ENCODE data around the gene KIAA1217.
"Not testable (repeated sequence)": the region's sequence is repeated elsewhere in the genome, so short reads cannot be mapped to it uniquely, and the experiment has no call there.

The KIAA1217 gene

DNA sequence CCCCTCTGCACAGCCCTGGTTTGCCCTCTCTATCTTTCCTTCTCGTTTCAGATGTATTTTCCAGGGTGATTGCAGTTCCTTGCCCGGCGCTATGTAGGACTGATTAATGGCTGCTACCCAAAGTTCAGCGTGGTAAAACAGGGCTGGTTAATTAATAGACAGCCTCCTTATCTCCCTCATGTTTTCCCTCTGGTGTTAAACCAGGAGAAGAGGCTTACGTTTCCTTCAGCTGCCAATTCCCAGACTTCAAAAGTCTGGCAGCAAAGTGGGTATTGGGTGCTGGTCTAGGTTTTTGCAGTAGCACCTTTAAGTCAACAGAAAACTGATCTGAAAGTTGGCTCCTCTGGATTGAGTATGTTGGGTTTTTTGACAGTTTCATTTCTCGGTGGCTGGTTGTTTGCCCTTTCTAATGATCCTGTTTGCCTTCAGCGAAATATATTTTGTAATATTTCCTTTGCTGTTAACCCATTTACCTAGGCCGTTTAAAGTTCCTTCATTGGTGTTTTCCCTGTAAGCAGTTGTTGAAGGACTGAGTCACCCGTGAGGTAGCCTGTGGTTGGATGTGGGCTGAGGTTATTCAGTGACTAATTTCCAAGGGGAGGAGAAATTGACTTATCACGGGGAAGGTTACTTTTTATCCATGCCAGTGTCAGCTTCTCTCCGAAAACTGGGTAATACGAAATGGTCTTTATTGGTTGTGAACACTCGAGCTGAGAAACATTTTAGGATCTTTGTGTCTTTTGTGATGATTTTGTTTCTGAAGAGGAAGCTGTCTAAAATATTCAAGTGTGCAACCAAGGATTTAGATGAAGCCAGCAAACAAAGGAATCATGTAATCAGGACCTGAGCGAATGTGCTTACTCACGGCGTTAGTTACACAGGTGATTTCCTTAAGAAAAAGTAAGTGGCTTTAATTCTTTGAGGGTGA is 257.2 kb downstream of the KIAA1217 start:
- DNase-seq (ENCODE audit: low read depth): no peak

DNA sequence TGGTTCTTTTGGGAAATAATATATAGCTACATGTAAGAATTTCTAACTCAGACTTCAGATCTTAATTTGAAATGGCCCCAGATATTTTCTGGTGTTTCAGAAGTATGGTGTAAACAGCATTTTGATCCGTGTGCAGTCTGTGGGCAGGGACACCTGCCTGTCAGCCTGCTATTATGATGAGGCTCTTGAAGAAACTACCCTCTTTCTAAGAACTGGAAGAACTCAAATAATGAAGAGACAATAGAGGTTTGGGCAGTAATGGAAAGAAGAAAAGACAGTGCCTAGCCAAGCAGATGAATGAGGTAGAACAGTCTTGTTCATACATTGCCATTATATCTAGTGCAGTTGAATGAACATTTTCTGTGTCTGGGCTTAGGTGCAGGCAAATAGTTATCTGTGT is 258.2 kb downstream of the KIAA1217 start:
- DNase-seq (ENCODE audit: low read depth): no peak

DNA sequence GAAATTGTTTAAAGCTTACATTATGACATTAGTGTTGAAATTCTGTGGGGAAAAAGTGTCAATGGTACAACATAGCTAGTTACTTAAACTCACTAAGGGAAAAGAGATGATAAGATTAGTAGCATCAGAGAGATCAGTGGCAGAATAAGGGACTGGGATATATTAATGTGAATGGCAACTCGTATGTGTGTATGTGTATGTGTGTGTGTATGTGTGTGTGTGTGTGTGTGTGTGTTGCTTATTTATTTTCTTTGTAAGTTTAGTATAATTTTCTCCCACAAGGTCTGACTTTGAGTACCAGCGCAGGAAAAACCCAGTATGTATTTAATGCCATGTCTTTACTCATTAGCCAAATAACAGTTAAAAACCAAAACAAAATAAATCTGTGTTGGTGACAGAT is 258.7 kb downstream of the KIAA1217 start:
- no peak for DNase-seq (ENCODE audit: low read depth)

DNA sequence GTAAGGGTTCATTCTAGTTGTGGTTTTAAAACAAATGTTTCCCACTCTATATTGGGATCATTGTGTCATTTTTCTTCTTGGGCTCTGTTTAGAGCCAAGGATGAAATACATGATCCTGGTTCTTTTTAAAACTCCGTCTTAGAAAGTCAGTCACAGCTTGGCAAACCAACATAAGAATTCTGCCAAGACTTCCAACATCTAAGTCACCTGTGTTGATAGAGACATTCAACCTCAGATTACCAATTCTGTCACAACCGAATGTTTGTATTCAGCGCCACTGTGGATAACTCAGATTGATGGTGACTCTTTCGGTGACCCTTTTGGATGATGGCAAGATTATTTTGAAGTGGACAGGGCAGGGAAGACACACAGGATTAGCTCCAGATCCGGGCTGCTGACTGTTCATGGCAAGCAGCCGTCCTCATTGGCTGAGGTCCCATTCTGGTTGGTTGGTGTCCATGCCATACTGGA is 259.4 kb downstream of the KIAA1217 start:
- DNase-seq (ENCODE audit: low read depth): no peak

DNA sequence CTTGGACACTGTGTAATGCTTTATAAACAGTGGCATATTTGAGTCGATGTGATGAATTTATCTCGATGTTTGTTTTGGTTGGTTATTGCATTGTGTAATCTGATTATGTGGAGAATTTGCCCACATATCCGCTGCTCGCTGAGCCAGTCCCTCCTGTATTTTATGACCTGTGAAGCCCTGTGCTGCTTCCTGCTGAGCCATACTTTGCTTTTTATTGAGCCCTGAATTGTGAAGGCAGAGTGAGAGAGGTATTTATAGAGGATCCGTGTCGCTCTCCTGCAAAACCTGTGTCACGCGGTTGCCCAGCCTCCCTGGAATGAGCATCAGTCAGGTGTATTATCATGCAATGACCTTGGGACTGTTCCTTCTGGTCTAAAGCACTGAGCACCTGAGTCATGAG is 261.1 kb downstream of the KIAA1217 start:
- DNase-seq (ENCODE audit: low read depth): no peak

DNA sequence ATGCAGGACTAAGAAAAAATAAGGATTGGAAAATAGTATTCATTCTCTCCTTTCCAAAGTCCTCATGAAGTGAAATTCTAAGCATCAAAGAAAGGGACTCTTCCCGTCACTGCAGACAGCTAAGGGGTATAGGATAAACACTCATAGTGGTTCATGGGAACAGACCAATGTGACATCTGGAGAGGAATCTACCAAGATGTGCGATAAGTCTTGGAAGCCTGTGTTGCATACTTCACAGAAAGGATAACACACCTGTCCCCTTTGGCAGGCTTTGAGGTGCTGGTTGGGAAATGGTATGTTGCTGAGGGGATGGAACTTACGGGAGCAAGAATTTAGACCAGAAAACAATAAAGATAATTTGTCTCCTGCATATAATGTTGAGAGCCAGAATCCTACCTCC is 266.7 kb downstream of the KIAA1217 start:
- DNase-seq (ENCODE audit: low read depth): no peak

DNA sequence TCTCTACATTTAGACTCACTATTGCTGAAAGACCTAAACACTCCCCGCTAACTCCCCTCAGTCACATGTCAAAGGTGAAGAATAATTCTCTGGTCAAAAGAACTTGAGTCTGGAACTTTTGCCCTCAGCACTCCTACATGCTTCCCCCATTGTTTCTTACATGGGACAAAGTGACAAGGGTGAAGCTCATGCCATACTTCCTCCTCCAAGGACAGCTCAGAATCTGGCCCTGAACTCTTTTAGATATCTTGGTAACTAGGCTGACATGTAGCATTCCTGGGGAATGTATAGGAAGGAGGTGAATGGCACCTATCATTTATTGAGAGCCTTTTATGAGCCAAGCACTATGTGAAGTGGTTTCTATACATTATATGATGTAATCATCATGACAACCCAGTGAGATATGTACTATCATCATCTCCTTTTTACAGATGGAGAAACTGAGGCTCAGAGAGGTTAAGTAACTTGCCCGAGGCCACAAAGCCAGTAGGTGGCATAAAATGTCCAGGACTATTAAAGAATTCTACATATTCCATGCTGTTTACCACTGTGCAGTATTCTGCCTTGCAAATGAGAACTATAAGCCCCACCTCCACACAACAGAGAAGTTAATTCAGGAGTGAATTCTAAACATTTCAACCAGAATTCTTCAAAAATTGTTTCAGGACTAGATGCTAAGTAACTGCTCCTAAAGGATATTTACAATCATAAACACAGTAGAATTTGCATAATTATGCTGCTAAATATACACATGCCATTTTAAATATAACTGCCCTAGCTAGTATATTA is 268.2 kb downstream of the KIAA1217 start:
- no peak for DNase-seq (ENCODE audit: low read depth)

DNA sequence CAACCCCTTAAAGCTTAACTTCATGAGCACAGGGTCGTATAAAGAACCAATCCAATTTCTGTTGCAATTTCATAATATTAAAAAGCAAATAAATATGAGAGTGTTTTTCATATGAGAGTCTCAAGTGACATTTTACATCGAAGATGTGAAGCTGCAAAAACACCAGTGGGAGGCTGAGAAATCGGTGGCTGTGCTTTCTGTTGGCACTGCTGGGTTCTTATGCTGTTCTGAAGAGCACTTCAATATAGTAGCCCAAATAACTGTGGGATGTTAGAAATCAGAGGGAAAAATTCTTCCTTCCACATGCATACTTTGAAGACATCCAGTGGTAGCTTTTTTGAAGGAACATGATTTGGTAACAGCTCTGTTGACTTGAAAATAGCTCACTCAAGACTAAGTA is 269.0 kb downstream of the KIAA1217 start:
- DNase-seq (ENCODE audit: low read depth): no peak

DNA sequence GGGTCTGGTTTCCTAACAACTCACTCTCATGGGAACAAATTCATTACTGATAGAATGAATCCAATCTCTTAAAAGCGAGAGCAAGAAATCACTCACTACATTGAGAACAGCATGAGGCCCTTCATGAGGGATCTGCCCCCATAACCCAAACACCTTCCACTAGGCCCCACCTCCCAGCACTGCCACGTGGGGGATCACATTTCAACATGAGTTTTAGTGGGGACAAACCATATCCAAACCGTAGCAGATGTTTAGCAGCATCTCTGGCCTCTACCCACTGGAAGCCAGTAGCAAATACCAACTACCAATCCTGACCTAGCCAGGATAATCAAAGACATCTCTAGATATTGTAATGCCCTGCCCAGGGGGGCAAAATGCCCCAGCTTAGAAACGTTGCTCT is 270.9 kb downstream of the KIAA1217 start:
- no peak for DNase-seq (ENCODE audit: low read depth)

DNA sequence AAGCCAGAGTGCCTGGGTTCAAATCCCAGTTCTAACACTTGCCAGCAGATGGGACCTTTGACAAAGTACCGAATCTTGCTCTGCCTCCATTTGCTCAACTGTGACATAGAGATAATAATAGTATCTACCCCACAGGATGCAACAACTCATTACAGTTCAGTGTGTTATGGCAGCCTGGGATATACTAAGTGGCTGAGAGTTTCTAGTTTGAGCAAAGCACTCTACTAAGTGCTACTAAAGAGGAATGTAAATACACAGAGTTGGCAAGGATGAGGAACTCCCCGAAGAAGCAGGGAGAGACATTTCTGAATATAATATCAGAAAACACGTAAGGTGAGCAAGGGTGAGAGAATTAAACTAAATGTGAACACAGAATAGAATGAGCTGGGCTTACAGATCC is 271.5 kb downstream of the KIAA1217 start:
- no peak for DNase-seq (ENCODE audit: low read depth)

DNA sequence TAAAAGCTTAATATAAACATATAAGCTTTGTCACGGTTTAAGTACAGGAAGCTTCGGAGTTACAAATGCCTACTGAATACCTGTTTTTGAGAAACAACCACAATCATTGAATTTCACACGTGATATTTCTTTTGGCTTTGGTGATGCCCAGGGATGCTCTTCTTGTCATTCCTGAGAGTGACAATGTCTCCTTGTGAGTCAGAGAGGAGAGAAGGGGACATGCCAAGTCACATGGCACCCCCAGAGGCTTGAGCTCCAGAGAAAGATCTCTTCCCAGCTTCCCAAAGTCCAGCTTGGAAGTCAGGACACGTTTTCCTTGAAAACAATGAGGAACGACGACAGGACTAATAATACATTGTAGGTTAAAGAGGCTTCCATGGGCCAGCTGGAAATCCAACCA is 272.3 kb downstream of the KIAA1217 start:
- no peak for DNase-seq (ENCODE audit: low read depth)

DNA sequence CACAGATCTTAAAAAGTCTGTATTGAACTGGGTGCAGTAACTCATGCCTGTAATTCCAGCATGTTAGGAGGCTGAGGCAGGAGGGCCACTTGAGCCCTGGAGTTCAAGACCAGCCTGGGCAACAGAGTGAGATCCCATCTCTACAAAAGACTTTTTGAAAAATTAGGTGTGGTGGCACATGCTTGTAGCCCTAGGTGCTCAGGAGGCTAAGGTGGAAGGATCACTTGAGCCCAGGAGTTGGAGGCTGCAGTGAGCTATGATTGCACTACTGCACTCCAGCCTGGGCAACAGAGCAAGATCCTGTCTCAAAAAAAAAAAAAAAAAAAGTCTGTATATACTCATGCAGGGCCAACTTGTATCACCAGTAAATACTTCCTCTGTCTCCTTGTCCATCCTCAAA is 273.8 kb downstream of the KIAA1217 start:
- not testable (repeated sequence) for DNase-seq (ENCODE audit: low read depth)

DNA sequence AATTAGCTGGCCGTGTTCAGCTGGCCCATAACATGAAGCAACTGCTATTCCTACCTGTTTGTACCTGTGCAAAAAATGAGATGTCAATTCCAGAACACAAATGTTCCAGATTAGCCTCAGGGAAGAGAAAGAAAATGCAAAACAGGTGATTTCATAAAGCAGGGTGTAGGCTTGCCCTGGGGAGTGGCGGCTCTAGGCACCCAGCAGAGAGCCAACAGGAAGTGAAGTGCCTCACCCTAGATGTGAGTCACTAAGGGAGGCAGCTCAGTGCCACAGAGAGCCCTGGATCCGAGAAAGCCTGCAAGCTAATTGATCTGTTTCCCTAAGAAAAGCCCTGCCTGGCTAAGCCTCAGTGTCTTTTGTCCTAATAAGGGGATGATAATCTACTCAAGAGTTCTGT is 274.8 kb downstream of the KIAA1217 start:
- no peak for DNase-seq (ENCODE audit: low read depth)

DNA sequence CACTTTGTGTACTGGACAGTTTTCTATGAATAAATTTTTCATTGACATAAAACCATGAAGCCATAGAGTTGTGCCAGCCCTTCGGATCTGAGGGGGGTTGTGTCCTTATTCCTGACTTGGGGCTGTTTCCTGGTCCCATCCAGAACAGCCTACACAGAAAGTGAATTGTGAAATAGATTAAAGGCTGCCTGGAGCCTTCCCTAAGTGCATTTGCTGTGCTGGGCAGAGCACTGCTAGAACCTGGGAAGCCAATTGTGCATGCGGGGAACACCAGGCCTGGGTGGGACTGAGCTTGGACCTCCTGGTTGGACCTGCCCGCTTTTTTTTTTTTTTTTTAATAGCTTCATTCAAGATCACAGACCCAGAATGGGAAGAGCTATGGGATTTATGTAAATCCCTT is 275.8 kb downstream of the KIAA1217 start:
- DNase-seq (ENCODE audit: low read depth): no peak

DNA sequence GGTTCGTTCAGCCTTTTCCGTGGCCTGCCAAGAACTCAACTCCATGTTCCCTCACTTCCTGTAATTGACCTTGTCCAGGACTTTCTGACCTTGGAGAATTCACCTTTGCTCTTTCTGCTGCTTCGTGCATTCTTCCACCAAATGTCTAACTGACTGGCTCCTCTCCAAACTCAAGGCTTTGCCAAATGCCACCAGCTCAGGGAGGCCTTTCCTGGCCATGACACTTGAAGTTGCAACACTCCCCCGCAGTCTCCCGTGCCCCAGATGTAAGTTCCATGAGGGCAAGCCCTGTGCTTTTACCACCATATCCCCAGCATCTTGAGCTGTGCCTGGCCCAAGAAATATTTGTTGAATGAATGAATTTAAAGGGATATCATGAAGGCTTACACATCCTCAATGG is 276.4 kb downstream of the KIAA1217 start:
- DNase-seq (ENCODE audit: low read depth): no peak

DNA sequence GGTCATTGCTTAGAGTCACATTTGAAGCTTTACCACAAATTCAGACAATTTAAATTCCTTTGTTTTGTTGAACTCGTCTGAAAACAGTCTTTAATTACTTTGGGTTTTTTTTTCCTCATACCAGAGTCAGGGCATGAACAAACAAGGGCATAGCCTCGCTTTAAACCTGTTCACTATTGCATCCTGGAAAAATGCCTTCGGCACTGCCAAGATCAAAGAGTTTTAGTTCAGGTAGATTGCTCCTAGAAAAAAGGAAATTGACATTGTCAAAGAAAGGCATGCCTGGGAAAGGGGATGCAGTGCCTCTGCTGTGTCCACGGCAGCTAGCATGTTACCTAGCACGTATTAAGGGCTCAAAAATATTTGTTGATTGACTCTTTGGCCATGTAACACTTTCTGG is 279.7 kb downstream of the KIAA1217 start:
- DNase-seq (ENCODE audit: low read depth): no peak

DNA sequence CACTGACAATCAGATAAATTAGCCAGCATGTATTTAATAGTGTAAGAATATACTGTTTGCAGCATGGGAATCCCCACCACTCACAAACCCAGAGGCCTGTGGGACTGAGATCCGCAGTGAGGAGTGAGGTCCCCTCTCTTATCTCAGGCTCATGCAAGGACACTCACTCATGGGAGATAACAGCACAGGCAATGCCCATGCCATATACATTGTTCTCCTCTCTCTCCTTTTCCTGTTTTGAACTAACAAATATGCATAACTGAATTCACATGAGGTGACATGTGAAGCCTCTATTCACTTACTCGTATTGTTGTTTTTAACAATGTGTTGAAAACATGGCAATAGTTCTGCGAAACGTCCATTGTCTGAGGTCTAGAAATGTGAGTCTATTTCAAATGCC is 284.2 kb downstream of the KIAA1217 start:
- DNase-seq (ENCODE audit: low read depth): no peak

DNA sequence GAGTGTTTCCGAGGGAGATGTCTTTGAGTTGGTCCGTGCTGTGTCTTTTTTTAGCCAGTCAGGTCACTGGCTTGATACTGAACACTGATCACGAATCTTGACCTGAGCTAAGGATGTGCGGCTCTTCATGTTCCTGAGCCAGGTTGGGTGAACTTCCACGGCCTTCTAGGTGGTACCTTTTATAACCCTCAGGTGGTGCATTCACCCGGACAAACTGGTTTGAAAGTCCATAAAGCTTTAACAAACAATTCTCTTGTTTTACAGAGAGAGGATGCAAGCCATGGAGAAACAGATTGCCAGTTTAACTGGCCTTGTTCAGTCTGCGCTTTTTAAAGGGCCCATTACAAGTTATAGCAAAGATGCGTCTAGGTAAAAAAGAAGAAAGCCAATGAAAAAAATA is 285.3 kb downstream of the KIAA1217 start:
- DNase-seq (ENCODE audit: low read depth): no peak

DNA sequence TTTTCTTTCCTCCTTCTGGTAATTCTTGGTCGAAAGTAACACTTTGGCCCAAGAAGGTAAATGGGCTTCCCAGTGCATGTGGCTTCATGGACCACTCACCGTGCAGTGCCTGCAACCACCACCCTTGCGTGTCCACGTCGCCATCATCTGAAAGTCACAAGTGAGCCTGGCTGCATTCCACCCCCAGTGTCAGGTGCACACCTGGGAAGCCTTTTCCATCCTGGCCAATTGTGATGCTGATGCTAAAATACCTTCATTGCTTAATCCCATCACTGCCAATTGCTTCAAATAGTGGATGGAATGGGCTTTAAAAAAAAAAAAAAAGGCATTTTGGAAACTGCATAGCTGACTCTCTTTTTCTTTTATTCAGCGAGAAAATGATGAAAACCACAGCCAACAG is 285.8 kb downstream of the KIAA1217 start:
- no peak for DNase-seq (ENCODE audit: low read depth)

DNA sequence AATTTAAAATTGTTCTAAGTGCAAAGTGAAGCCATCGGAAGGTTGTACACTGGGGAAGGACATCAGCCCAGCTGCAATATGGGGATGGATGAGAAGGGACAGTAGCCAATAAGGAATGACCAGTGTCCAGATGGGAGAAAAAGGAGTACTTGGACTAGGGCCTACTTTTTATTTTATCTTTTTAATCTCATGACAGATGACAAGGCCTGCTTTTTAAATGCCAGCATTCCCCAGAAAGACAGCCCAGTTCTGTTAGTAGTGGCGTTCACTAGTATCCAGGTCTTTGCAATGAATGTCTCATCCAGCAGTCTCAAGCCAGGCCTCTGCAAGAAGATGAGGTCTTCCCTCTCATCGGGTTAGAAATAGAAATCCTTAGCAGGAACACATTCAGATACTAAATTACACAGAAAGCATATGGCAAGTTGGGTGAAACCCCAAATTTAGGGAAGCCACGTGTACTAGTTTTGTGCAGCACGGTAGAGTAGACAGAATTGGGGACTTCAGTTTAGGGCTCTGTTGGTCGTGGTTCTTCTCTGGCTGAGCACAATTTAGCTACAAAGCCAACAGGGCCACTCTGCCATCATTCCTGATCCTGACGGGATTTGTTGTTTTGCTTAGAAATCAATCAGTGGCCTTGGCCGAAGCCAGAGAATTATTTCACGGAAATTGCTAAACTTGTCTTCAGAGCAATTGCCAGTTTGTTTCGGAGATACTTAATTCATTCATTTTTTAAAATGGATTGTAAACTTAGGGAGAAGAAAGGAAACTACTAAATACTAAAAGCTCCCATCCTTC is 286.9 kb downstream of the KIAA1217 start:
- DNase-seq (ENCODE audit: low read depth): no peak

DNA sequence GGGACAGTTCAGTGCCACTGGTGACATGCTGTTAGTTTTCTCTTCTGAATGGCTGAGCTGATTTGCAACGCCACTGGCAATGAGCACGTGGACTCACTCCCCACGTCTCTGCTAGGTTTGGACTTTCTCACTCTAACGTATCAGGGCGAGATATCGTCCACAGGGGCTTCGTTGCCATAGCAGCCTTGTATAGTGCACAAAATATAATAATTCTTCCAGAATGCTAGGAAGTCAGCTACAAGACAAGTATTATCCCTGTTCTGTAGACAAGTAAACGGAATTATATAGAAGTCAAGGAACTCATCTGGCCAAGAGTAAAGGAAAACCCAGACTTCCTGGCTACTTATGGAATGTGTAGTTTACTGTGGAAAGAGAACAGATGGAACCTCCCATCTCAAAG is 288.0 kb downstream of the KIAA1217 start:
- DNase-seq (ENCODE audit: low read depth): no peak

DNA sequence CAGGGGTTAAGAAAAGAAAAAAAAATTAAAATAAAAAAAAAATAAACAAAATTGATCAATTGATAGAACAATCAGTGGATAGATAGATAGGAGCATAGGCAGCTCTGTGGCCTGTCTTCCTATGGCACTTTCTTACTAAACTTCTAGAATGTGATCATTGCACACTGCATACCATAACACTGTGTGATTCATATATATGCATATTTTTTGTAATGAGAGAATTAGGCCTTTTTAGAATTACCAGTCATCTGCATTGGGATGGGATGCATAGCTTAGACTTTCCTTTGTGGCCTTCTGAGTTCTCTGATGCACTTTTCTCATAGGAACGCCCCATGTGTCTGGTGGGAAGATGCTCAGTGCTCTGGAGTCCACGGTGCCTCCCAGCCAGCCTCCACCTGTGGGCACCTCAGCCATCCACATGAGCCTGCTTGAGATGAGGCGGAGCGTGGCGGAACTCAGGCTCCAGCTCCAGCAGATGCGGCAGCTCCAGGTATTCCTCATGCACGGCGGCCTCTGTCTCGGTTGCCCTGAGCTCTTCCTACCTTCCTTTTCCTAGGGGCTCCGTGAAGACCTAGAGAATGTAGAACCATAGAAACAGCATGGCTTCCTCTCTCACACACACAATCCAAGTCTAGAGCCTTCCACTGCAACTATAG is 292.2 kb downstream of the KIAA1217 start:
- DNase-seq (ENCODE audit: low read depth): no peak

Data from stimulated activated CD4-positive, alpha-beta T cell treated with anti-CD3 and anti-CD28 coated beads, Interleukin-2, amount 100 ng/mL, for 4 hours (primary cell).